ENCODE measurements around the gene PRKCI.
A peak's percentile ranks its signal among the peaks of the same experiment; 100 is the strongest.
"Not testable (repeated sequence)": the region's sequence is repeated elsewhere in the genome, so short reads cannot be mapped to it uniquely, and the experiment has no call there.

The PRKCI gene

GRCh38 chr3:170296703-170297102 lies 74.5 kb downstream of the PRKCI start:
- no peak for DNase-seq

- no peak for DNase-seq
Measured at GRCh38 chr3:170301405-170301804, 79.2 kb downstream of the PRKCI start.

- DNase-seq, result no peak
Measured at GRCh38 chr3:170302008-170302407, 79.8 kb downstream of the PRKCI start.

- no peak for DNase-seq
Measured at GRCh38 chr3:170306015-170306414, 83.8 kb downstream of the PRKCI start.

GRCh38 chr3:170307671-170308405 lies 85.6 kb downstream of the PRKCI start:
- DNase-seq, result peak; percentile 40

- DNase-seq, result peak; percentile 61
Measured at GRCh38 chr3:170309046-170309445, 86.8 kb downstream of the PRKCI start.

- DNase-seq, result no peak
Measured at GRCh38 chr3:170317954-170318353, 95.7 kb downstream of the PRKCI start.

GRCh38 chr3:170320461-170321121 lies 98.4 kb downstream of the PRKCI start:
- no peak for DNase-seq

GRCh38 chr3:170321321-170322034 lies 99.3 kb downstream of the PRKCI start:
- peak; percentile 15 for DNase-seq

- DNase-seq, result no peak
Measured at GRCh38 chr3:170322566-170323269, 100.5 kb downstream of the PRKCI start.

- peak; percentile 27 for DNase-seq
Measured at GRCh38 chr3:170323331-170323730, 101.1 kb downstream of the PRKCI start.

- DNase-seq, result no peak
Measured at GRCh38 chr3:170324962-170325361, 102.7 kb downstream of the PRKCI start.

- no peak for DNase-seq
Measured at GRCh38 chr3:170327040-170327808, 105.0 kb downstream of the PRKCI start.

- DNase-seq, result not testable (repeated sequence)
Measured at GRCh38 chr3:170327868-170328548, 105.8 kb downstream of the PRKCI start.

- DNase-seq, result peak; percentile 28
Measured at GRCh38 chr3:170330366-170330765, 108.1 kb downstream of the PRKCI start.

GRCh38 chr3:170331143-170331542 lies 108.9 kb downstream of the PRKCI start:
- DNase-seq, result no peak

GRCh38 chr3:170337420-170337819 lies 115.2 kb downstream of the PRKCI start:
- DNase-seq, result no peak

- DNase-seq, result no peak
Measured at GRCh38 chr3:170338690-170339340, 116.6 kb downstream of the PRKCI start.

- DNase-seq, result not testable (repeated sequence)
Measured at GRCh38 chr3:170342273-170342672, 120.0 kb downstream of the PRKCI start.

- DNase-seq, result not testable (repeated sequence)
Measured at GRCh38 chr3:170343859-170344258, 121.6 kb downstream of the PRKCI start.

- DNase-seq, result peak; percentile 66
Measured at GRCh38 chr3:170344971-170345370, 122.7 kb downstream of the PRKCI start.

Data from fibroblast of skin of back (primary cell).